HG02852 (cell line): ENCODE data around the gene TRAF7.

Experiments
- ATAC-seq: cut with Tn5 transposase; IDR thresholded peaks from one replicate; pipeline ENCODE4 v1.9.1; 2021; ENCODE audit warnings: mild to moderate bottlenecking, moderate library complexity; ENCODE audit not compliant: unreplicated experiment

TRAF7 gene

DNA sequence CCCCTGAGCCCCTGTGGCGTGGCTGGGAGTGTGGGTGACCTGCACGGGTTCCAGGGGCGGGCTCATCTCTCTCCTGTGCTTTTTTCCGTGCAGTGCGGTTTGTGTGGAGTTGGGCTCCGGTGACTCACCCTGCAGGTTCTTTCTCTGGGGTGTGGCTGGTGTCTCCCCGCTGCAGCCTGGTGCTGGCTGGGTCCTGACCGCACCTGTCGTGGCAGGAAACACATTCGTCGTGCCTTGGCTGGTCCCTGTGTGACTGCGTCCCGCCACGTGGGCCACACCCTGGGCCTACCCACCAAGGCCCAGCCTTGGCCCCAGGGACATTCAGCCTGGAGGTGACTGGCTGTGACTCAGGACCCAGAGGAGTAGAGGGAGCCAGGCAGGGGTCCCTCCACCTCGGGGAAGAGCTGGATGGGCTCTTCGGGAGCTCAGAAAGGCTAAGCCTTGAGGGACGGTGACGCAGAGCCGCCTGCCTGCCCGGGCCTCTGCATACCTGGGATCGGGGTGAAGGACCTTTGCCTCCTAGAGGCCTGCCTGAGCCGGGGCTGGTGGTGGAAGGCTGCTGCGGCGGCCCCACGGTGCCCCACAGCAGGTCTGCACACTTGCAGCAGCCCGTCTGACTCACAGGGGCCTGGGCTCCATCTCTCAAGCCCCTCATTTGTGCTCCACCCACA is 7.8 kb downstream of the TRAF7 start:
- ATAC-seq, result no peak

DNA sequence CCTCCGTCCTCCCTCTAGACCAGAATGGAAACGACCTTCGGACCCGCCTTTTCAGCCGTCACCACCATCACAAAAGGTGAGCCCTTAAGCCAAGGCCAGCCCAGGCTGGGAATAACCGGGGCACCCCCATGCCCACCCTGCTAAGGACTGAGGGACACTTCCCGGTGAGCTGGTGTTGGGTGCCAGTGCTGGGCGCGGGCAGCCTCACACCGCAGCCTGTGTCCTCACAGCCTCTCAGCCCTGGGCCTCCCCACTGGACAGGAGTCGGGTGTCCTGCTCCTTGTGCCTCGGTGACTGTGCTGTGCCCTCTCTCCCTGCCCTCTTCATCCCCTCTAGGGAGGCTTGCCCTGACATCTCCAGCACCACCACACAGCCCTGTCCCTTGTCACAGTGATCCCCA is 10.3 kb downstream of the TRAF7 start:
- ATAC-seq, result no peak

GRCh38 chr16:2166263-2167067 is 10.9 kb downstream of the TRAF7 start:
- ATAC-seq, result no peak

- no peak for ATAC-seq
These were observed 11.6 kb downstream of the TRAF7 start for GRCh38 chr16:2167068-2167638.

GRCh38 chr16:2170080-2170479 is 14.5 kb downstream of the TRAF7 start:
- ATAC-seq, result no peak

DNA sequence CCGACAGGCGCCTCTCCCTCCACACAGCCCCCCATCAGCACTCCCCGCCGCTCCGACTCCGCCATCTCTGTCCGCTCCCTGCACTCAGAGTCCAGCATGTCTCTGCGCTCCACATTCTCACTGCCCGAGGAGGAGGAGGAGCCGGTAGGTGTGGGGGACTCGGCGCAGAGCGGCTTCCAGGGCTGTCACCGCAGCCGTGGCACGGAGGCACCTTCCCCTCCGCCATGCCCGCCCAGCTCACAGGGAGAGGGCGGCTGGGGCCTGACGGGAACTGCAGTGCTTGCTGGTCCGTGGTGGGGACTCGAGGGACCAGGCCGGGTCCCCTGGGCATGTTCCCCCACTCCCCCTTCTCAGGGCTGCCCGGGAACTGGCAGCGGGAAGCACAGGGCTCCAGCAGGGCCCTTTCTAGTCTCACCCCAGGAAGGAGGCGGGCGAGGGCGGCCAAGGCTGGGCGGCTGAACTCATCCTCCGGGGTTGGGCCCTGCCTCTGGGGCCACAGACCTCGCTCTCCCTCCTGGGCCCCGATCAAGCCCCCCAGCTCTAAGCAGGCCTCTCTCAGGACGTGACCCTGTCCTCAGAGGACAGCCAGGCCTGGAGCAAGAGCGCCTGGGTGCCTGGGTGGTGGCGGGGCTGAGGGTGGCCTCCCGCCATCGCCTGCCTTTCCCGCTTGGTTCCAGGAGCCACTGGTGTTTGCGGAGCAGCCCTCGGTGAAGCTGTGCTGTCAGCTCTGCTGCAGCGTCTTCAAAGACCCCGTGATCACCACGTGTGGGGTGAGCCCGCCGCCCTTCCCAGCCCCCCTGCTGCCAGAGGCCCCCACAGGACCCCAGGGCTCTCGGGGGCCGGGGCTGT is 15.2 kb downstream of the TRAF7 start:
- no peak for ATAC-seq

DNA sequence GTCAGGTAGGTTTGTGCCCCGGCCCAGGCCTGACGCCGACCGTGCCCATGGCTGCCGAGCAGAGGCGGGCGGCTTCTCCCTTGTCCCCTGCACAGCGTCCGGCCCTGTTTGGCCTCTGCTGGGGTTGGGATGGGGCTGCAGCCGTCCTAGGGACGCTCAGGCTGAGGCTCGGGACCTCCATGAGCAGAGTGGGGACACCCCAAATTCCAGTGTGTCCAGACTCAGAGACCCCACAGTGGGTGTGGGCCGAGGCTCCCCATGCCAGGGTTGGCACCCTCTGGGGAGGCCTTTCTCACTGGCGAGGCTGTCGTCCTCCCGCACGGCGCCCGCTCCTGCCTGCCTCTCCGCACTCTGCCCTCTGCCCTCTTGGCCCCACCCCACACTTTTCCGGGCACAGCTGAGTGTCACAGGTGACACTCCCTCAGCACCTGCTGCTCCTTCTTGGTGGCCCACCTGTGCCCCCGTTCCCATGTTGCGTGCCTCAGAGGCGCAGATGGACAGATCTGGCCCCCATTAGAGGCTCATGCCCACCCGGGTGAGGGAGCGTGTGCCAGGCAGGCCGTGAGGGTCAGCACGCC is 16.1 kb downstream of the TRAF7 start:
- no peak for ATAC-seq

GRCh38 chr16:2172688-2173335 is 17.2 kb downstream of the TRAF7 start:
- ATAC-seq, result no peak

- ATAC-seq, result no peak
These were observed 17.8 kb downstream of the TRAF7 start for GRCh38 chr16:2173366-2173765.

DNA sequence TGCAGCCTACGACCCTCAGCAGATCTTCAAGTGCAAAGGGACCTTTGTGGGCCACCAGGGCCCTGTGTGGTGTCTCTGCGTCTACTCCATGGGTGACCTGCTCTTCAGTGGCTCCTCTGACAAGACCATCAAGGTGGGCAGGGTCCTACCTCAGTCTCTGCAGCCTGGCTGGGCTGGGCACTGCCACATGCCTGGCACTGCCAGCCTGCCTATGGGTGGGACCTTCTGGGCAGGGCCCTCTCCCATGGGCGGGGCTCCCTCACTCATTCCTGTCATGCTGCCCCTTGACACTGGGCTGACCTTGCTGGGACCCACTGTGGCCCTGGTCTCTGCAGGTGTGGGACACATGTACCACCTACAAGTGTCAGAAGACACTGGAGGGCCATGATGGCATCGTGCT is 18.3 kb downstream of the TRAF7 start:
- no peak for ATAC-seq

GRCh38 chr16:2174396-2175131 is 19.0 kb downstream of the TRAF7 start:
- ATAC-seq, result no peak

DNA sequence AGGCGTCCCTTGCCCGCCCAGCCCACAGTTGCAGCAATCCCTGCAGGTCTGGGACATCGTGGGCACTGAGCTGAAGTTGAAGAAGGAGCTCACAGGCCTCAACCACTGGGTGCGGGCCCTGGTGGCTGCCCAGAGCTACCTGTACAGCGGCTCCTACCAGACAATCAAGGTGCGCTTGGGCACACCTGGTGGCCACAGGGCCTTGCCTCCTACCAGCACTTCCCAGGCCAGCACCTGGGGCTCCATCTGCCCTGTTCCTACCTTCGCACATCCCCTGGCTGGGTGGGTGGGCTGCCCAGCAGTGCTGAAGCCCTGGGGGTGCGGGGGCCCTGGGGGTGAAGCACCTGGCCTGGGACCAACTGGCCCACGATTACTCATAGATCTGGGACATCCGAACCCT is 19.9 kb downstream of the TRAF7 start:
- no peak for ATAC-seq

GRCh38 chr16:2176047-2176446 is 20.5 kb downstream of the TRAF7 start:
- no peak for ATAC-seq

DNA sequence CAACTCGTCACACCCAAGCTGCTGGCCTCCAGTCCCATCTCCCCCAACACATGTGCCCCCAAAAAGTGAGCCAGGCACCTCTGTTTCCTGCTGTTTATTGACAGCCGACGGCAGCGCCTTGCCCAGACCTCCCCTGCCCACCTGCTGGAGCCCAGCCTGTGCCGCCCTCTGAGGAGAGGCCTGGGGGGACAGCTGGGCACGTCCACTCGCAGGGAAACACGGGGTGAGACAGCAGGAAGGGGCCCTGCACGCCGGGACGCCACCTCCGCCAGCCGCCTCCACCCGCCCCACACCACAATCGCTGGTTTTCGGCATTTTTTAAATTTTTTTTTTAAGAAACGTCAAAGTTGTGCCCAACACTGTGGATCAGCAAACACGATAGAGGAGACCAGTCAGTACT is 21.5 kb downstream of the TRAF7 start:
- no peak for ATAC-seq

GRCh38 chr16:2177561-2177960 is 22.0 kb downstream of the TRAF7 start:
- no peak for ATAC-seq

DNA sequence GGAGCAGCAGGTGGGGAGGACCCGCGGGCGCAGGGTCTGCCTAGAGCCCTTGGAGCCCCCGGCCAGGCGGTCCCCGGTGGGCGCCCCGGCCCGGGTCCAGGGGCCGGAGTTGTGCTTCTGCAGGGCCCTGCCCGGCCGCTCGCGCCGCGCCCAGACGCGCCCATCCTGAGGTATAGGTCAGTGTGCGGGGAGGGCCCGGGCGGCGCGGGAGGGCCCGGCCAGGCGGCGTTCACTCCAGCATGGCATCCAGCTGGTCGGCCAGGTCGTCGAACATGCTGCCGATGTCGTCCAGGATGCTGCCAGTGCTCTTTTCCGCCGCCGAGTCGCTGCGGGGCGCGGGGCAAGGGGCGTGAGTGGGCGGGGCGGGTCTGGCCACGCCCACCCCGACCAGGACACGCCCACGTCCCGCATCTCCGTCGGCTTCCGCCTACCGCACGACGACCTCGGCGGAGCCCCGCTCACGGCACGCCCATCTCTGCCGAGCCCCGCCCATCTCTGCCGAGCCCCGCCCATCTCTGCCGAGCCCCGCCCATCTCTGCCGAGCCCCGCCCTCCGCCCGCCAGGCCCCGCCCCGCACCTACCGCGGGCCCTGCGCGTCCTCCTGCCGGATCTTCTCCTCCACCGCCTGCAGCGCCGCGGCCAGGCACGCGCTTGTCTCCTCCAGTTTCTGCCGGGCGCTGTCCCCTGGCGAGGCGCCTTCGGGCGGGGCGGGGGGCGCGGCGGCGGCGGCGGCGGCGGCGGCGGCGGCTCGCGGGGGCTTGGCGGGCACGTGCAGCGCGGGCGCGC is 22.9 kb downstream of the TRAF7 start:
- no peak for ATAC-seq

GRCh38 chr16:2179107-2179501 is 23.5 kb downstream of the TRAF7 start:
- no peak for ATAC-seq

GRCh38 chr16:2179576-2179975 is 24.0 kb downstream of the TRAF7 start:
- ATAC-seq, result no peak

DNA sequence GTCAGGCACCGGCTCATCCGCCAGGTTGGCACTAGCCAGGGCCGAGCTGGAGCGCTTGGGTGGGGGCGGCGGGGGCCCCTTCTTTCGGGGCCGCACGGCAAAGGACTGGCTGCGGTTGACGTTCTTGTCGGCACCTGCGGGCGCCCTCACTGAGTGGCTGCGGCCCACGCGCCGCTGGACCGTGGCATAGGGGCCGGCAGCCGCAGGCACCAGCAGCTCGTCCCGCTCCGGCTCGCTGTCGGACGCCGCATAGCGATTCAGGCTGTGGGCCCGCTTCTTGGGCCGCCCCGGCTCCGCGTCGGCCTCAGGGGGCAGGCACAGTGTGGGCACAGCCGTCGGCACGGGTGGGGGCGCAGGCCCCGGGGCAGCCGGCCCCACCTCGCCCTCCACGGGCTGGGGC is 24.9 kb downstream of the TRAF7 start:
- no peak for ATAC-seq
